NCI-H2196 treated with DMSO at 0.1 percent for 48 hours (cell line): ENCODE results near the gene CCDC30.
A peak's percentile ranks its signal among the peaks of the same experiment; 100 is the strongest.

ENCODE experiments used
- DNase-seq: peaks from one replicate; lab custom pipeline; 2025; ENCODE audit not compliant: unreplicated experiment; lab: John Stamatoyannopoulos, UW

Gene CCDC30

DNA sequence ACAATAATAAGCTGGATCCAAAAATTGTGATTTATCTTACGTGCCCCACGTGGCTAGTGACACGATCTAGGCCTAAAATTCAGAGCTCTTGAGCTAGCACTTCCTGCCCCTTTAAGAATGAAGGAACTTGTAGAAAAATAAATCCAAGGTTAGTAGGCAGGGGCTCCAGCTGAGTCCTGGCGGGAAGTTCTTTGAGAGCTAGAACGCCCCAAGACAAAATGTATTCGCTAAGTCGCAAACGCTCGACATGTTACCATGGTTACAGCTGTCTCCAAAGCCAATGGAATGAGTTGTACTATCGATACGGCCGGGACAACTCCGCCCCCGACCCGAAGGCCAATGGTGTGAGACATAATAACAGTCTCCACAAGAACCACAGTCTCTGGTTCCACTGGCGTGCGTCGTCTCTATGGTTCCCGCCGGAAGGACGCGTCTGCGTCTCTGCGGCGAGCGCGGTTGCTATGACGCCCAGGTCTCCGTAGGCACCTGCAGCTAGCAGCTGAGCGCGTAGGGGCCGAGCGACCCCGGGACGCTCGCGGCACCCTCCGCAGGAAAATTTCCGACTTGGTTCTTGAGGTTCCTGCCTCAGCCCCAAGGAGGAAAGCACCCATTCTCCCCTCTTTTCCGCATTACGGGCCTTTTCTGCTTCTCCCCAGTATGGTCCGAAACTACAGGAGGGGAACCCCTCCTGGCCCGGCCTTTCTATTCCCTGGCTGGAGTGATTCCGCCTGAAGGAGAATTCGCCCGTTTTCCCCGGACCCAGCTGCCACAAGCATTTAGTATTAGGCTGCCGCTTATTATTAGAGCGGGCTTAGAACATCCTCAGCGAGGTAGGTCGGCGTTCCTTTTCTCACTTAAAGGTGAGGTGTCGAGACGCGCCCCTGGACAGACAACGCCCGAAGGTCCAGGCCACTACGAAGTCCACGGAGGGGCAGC is at the start of gene CCDC30:
Gene CCDC30 (plus strand): TSS at position 459 of the 936 bp plus-strand sequence. CDS start 17,266 bp downstream, outside the sequence.
- DNase-seq, result peak; percentile 98

DNA sequence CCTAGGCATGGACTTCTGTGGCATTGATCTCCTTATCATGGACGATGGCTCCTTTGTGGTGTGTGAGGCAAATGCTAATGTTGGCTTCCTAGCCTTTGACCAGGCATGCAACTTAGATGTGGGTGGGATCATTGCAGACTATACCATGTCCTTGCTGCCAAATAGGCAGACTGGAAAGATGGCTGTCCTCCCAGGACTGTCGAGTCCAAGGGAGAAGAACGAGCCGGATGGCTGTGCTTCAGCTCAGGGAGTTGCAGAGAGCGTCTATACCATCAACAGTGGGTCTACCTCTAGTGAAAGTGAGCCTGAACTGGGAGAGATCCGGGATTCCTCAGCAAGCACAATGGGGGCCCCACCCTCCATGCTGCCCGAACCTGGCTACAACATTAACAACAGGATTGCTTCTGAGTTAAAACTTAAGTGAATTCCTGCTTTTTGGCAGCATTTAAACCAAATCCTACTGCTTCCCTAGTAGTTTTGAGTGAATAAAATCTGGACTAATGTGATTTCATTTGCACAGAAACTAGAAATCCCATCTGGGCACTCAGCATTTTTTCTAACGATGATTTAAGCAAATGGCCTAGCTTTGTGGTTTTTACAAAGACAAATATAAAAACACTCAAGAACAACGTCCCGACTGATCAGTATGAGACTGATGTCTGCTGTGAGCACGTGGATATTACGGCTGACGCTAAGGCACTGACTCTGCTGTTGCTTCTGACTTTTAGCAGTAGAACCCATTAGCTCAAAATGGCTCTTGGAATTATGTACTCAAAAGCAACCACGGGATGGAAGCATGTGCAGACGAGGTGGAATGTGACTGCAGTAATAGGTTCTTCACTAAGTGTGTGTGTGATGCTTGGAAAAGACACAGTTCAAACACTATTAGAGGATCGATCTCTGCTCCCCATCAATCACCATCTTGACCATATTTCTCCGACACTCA is 48.3 kb upstream of the CCDC30 start:
- no peak for DNase-seq

DNA sequence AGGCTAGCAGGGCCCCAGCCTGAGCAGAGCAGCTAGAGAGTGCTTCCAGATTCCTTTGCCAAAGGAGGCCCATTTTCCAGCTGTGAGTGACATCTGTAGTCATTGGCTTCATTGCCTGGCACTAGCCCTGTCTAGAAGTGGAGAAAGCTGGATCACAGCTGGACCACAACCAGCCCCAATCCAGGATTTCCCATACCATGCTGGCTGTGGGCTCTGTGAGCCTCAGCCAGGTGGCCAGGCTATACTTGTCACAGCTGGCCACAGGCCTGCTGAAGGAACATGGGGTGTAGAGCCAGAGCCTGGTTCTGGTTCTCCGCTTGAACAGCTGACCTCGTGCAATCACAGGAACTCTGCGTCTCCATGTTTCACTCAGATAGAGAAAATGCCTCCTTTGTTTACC is 45.9 kb upstream of the CCDC30 start:
- DNase-seq, result no peak

DNA sequence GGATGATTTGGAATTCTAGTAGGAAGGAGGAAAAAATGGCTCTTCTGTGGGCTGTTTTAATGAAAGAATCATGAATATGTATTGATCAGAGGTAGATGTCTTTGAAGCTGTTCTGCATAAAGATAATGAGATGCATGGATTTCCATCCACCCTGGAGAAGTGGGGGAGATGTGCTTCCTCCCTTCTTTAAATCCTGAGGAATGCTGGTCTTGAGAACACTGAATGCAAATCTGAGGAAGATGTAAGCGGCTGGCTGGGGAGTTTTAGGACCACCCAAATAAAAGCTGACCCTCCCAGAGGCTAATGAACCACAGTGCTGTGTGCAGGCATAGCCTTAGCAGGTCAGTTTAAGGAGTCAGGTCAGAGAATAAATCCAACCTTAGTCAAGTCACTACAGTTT is 44.6 kb upstream of the CCDC30 start:
- DNase-seq, result no peak

DNA sequence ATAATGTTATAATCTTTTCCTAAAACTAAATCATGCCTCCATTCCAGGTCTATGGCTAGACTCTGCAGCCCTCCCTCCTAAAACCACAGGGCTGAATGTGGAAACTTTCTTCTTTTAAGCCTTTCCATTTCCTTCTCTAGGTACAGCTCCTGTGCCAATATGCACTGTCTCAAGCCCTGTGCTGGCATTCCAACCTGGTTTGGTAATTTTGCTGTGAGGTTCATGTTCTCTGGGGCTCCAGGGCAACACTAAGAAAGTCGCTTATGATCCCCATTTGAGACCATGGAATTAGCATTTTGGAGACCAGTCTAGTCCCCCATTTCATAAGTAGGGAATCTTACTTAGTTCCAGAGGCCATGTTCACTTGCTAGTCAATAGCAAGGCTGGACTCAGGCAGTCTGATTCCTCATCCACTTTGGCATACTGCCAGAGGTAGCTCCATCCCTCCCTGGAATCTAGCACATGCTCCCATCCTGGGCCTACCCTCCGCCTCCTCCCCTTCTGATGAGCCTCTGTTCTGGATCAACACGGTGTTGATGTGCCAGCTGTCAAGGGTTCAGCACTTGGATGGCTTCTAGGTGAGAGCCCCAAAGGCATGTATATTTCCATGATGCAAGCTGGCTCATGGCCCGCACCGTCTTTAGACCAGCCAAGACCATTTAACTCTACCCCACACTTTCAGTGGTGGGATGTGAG is 43.8 kb upstream of the CCDC30 start:
- no peak for DNase-seq

DNA sequence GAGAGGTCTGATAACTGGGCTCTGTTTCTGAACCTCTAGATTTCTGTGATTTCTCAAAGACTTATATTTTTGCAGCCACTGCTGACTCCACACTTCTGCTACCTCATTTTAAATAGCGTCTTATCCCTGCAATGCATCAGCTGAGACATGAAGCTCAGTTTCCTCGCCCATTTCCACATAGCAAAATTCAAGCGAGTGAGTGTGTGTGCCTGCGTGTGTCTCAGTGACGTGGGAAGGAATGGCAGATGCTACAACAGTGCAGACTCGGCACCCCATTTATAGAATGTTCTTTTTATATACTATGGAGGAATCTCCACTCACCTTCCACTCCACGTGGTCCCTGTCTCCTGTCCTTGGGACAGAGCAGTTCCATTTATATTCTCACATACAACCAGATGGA is 43.0 kb upstream of the CCDC30 start:
- no peak for DNase-seq

DNA sequence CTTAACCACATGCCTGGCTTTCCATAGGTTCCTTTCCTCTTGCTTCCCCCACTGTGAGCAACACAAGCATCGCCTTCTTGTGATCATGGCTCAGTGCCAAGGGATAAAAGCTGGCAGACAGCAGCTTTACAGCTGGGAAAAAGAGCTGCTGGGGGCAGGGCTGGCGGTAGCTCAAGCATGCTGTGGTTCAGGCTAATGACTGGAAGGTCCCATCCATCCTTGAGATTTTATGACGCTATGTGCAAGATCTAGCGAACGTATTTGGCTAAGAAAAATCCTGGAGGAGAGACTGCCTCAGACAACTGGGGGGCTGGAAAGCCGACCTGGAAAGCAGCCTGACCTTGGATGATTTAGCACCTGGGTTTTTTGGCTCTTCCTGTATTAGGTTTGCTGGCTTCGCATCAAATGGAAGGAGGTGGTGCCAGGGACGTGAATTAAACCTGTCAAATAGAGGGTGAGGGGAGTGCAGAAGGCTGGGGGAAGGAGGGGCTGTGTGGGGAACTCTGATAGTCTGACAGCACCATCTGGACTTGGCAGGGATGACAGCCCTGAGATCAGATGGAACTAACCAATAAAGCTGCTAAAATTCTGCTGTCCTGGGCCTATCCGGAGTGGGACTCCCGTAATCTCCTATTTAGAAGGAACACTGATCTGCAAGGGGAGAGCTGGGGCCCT is 42.0 kb upstream of the CCDC30 start:
- peak; percentile 79 for DNase-seq

DNA sequence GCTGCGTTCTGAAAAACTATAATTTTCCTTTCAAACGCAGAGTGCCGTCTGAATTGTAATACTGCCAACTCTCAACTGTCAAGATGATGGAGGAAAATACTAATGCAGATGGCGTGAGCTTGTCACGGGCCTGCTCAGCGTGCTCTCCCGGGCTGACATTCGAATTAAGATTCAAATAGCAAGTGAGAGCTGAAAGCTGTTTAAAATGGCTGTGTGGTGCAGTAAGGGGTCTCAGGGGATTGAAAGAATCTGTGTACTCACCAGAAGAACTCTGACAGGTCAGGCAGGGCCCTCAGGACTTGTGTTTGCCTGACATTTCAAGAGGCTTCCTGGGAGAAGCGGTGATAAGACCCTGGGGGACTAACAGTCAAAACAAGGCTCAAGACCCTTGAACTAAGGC is 40.3 kb upstream of the CCDC30 start:
- no peak for DNase-seq

DNA sequence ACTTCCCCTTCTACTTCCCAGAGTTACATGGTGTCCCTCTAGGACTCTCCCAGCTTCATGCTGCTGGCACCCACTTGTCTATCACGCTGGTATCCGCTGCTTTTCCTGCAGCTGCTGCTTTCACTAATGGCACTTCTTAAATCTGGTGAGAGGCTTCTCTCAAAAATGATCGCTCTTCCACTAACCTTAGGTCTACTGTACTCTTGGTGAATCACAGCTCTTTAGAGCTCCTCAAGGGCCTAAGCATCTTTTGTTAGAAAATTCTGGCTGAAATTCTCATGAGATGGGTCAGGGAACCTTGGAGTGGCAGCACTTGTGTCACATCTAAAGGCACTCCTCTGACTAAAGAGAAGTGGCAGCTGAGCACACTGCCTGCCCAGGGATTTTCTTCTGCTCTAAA is 39.4 kb upstream of the CCDC30 start:
- no peak for DNase-seq

DNA sequence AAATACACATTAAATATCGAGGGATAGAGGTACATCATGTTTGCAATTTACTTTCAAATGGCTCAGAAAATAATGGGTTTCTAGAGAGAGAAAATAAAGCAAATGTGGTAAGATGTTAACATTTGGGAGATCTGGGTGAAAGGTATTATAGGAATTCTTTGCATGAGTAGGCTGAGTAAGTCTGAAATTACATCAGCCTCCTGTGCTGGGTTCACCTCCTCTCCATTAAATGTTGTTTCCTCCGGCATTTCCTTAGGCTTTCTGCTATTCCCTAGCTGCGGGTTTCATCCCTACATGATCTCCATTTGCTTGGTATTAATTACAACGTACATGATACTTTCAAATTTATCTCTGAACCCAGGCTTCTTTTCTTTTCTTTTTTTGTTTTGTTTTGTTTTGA is 38.9 kb upstream of the CCDC30 start:
- DNase-seq, result no peak

DNA sequence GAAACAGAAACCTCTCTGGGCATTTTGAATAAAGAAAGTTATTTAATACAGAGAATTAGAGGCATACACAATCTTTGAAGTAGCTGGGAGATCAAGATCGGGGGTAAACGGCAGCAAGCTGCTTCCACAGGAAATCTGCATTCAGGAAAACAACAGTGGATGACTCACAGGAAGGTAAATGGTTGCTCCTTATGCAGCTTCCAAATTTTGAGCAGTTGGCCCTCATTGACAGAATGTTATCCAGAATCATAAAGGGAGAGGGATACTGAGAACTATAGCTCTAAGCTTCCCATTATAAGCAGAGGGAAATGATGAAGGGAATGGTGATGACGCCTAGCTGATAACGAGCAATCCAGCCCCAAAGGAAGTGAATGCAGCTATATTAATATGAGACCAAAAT is 35.8 kb upstream of the CCDC30 start:
- DNase-seq, result no peak

DNA sequence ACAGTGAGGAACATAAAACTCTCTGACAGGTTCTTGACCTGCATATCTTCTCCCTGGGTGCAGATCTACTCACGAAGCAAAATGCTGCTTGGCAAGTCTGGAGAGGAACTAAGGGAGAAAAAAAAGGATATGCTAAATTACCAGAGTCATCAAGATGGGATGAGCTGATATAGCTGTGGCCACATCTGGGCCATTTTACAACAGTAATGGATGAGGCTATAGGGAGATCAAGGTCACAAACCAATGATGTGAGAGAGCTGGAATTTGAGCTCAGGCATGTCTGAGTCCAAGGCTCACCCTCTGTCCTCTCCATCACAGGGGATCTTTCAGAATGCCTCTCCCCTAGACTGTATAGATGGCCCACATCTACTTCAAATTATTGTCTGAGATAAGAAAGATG is 33.5 kb upstream of the CCDC30 start:
- no peak for DNase-seq

DNA sequence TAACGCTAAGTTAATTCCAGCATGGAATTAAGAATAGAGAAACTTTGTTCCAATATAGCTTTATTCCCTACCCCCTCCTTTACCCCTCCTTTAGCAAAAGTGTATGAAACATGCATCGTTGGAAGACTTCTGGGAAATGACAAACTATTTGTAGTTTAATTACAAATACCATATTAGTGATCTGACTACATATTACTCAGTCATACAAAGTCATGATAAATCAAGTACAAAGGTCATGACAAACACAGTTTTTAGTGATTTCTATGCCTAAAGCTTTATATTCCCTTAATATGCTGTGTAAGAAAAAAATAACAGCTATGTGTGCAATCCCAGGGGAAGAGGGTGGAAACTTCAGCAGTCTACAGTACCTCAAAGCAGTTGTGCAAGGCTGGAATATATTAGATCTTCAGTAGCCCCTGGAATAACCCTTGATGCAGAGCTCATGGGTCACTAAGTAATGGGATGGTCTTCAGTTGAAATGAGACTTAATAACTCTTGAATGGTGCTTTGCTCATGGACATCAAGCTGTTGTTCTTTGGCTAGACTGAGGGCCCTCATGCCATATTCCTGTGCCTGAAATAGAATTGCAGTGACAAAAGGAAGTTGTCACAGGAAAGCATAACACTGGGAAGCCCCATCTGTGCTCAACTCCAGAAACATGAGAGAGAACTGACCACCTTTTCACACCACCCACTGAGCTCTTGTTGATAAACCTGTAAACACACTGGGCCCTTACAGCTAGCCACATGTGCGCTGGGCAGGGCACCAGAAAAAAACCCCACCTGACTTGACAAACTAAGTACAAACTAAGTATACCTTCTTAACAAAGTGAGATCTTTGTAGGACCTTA is 32.6 kb upstream of the CCDC30 start:
- no peak for DNase-seq

DNA sequence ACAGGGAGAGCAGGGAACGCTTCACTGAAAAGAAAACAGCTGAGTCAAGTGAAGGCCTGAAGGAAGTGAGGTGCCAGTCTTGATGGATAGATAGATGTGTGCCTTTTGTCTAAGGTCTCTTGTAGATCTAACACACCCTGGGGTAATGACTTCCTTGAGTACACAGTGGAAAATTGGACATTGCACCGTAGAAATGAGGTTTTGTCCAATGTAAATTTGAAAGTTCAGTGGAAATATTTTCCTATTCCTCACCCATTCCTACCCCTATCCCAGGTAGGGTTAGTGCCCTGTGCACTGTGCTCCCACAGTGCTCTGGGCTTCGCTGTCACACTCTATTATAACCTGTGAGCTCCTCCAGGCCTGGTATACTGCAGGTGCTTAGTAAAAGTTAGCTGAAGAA is 31.6 kb upstream of the CCDC30 start:
- no peak for DNase-seq

DNA sequence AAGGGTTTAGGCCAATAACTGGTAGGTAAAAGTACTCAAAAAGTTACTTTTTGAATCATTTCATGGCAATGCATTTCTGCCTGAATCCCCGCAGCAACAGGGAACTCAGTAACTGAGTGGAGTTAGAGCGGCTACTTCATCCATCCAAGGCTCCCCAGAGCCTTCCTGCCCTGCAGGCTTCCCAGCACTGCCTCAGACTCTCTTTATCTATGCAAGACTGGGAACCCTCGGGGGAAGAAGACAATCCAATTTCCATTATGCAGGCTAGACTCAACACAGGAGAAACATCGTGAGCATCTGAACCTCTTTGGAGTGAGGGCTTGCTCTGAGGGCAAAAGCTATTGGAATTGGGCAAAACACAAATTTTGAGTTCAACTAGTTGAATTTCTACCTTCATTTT is 30.4 kb upstream of the CCDC30 start:
- DNase-seq, result no peak

DNA sequence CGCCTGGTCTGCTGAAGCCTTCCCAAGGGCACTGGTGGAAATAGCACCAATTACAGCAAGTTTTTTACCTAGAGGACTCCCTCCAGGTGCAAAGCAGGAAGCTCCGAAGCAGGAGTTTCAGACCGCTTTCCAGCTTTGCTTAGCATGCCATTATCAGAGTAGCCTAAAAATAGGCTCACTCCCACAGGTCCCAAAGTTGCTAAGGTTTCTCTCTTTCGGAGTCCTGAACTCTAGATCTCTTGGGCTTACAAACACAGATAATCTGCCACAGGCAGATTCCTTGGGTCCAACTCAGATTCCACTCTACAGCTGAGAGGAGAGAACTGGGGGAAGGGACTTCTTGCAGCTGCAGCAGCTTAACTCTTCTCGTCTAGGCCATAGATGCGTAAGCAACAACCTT is 29.7 kb upstream of the CCDC30 start:
- DNase-seq, result no peak

DNA sequence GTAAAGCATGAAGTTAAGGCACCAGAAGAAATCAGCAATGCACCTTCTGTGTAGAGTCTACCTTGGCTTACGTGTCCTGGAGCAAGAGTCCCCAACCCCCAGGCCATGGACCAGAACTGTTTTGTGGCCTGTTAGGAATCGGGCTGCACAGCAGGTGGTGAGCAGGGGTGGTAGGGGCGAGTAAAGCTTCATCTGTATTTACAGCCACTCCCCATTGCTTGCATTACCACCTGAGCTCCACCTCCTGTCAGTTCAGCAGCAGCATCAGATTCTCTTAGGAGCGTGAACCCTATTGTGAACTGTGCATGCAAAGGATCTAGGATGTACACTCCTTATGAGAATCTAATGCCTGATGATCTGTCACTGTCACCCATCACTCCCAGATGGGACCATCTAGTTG is 28.7 kb upstream of the CCDC30 start:
- no peak for DNase-seq

DNA sequence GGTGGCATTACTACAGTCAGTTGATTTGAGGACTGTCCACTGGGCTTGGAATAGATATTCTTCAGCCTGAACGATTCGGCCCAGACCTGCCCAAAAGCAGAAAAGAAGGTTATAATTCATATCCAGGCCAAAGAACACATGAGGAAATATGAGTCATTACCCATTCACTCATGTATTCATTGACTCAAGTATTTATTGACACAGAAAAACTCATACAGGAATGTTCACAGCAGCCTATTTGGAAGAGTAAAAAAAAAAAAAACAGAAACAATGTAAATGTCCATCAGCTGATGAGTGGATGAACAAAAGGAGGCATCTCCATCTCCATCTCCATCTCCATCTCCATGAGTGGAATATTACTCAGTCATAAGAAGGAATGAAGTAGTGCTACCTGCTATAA is 23.1 kb upstream of the CCDC30 start:
- DNase-seq, result no peak

DNA sequence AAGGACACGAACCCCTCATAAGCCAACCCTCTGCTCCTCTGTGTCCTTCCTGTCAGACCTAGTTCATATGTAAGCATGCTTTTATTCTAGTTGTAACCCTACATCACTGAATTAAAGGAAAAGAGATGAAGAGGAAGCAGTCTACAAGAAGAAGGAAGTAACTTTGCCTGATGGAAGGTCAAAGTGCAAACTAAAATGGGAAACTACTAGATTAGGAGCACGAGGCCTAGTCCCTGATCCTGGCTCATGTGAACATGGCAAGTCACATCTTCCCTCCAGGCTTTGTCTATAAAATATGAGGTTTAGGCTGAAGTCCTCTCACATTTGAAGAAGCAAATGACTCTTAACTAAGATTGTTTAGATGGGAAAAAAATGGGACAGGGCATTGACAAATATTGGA is 20.4 kb upstream of the CCDC30 start:
- DNase-seq, result no peak

DNA sequence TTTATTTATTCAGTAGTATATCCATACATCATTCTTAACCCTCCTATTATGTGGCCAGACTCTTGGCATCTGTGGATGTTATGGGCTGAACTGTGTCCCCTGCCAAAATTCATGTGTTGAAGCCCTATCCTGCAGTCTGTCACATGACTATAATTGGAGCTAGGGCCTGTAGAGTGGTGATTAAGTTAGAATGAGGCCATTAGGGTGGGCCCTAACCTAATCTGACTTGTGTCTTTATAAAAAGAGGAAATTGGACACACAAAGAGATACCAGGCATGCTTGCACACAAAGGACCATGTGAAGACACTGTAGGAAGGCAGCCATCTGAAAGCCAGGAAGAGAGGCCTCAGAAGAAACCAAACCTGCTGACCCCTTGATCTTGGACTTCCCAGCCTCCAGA is 13.8 kb upstream of the CCDC30 start:
- DNase-seq, result no peak
